Right lobe of liver (tissue), 4 donors: ENCODE data around the gene SPON2.

ENCODE experiments used
- CTCF ChIP-seq, 4 donors: fragments of 200-600 bp in 3 of 4; fragments of 450-650 bp in 1 of 4; IDR thresholded peaks; one replicate each; pipeline versions ENCODE4 v1.5.1 to v1.8.0; 2016 to 2022; ENCODE audit warnings: antibody characterized with exemption in 4 of 4, mild to moderate bottlenecking in 2 of 4
- POLR2A ChIP-seq: fragments of 450-650 bp; IDR thresholded peaks from one replicate; pipeline ENCODE4 v1.6.1; 2017; ENCODE audit warnings: antibody characterized with exemption, mild to moderate bottlenecking
- donor health status: DM: no; HTN: no; CAD: no.
- donor health status: DM: no; HTN: no; CAD: no.
- donor health status: DM: no; HTN: yes; CAD: no.

DNA sequence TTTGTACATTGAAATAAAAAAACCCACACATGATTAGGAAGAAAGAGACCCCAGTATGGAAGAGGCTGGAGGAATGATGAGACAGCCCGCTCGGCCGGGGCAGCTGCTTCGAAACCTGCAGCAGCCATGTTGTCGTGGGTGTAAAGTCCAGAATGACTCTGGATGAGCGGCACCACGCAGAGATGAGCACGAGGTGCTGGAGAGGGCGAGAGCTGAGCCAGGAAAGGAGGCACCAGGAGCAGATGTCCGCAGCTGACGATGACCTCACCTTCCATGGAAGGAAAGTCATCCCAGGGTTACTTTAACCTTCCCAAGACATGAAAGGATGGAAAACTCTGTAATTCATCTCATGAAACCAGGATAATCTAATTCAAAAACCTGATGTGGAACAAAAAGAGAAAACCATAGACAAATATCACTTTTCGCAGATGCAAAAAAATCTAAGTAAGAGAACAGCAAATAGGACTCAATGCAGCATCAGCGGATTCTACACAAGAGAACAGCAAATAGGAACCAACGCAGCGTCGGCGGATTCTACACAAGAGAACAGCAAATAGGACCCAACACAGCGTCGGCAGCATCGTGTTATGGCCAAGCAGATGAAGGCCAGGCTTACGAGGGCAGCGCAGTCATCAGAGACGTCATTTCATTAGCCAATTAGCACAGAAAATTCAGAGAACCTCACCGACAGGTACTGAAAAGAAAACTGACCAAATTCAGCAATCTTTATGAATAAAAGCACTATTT is 25.9 kb upstream of the SPON2 start:
- TF ChIP-seq CTCF (IDR thresholded peaks at IDR 0.05) (no peak), POLR2A (no peak)
